Raji (cell line): ENCODE results near the gene SPAG9.

ENCODE experiments used
- POLR2A ChIP-seq: IDR thresholded peaks from 2 replicates; pipeline ENCODE4 v1.6.1; 2011; ENCODE audit warnings: low read depth, low read length, control low read depth; ENCODE audit not compliant: insufficient read depth

The SPAG9 gene

DNA sequence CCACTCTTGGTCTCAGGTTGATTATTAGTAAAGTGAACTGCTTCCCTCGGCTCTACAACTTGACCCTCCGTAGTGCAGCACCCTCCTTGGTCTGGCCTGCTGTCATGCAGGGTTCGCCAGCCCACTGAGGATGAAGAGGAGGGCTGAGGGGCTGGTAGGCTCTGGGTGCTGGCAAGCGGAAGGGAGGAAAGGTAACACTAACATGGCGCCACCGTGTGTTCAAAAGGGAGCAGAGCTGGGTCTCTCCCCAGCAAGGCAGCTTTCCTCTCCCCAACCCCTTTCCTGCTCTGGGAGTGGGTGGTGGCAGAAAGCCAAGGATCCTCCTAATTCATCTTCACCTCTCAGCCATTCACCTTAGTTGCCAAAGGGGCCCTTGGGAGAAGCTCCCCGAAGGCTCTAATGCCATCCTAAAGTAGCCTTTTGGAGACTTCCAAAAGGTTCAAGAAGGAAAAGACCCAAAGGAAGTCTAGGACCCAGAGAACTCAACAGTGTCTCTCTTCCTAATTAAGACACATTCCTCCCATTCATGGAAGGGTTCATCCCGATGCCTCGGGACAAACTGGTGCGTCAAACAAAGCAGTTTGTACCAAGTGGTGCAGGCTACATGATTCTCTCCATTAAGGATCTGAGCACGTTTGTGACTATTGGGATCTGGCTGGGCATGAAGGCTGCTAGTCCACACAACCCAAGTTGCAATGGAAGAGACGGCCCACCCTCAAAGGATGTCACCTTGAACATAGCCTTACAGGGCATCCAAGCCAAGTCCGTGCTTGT, 163.7 kb downstream of the SPAG9 start:
- TF ChIP-seq POLR2A, result no peak

GRCh38 chr17:50956409-50956749, 164.3 kb downstream of the SPAG9 start:
- TF ChIP-seq POLR2A, result no peak

DNA sequence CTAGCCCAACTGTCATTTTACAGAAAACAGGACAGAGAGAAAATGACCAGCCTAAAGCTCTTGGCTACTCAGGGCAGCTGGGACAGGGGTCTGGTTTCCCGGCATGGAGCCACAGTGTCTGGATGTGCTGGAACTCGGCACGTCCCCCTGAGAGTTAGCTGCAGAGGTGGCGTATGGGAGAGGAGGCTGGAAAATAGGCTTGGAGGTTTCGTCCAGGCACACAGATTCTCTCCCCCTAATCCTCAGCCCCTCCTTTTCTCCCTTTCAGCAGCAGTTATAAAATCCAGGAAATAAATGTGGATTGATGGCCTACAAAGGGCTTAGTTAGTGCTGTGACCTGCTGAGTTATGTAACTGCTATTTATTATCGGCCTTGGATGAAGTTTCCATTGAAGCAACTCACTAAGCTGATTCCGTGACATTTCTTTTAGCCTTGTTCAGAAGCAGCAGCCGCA, 165.0 kb downstream of the SPAG9 start:
- TF ChIP-seq POLR2A, result no peak

DNA sequence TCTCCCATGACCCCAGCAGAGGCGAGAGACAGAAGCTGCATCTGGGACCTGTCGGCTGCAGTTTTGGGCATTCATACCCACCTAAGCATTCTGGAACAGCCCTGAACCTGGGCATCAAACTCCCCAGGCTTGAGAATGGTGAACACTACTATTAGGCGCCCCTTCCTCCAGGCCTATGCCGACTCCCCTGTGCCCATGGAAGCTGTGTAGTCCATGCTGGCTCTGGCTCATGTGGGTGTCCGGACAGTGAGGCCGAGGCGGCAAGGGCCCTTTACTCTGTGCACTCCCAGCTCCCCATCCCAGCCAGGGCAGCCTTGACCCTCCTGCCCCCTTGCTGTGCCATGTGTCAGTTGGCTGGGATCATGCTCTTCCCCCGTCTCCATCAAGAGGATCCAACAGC, 165.5 kb downstream of the SPAG9 start:
- no peak for TF ChIP-seq POLR2A

DNA sequence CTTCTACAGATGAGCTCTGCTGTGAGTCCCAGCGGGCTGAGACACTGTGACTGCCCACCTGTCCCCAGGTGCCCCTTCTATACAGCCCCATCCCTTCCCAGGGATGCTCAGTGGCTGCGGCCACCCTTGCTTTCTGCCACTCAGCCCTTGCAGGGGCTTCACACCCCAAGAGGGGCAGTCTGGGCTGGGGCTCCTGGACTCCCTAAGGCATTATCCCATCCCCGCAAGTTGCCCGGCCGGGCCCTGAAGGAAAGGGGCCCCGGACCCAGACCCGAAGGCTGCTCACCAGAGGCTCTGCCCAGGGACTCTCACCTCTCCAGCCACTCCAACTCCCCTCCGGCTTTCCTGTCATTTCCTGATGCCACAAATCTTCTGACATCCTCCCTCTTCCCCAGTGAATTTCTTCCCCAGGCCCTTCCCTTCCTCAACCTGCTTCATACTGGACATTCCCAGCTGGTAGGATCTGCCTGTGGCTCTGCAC, 166.0 kb downstream of the SPAG9 start:
- TF ChIP-seq POLR2A, result no peak

GRCh38 chr17:50953831-50954601, 166.7 kb downstream of the SPAG9 start:
- TF ChIP-seq POLR2A, result no peak

DNA sequence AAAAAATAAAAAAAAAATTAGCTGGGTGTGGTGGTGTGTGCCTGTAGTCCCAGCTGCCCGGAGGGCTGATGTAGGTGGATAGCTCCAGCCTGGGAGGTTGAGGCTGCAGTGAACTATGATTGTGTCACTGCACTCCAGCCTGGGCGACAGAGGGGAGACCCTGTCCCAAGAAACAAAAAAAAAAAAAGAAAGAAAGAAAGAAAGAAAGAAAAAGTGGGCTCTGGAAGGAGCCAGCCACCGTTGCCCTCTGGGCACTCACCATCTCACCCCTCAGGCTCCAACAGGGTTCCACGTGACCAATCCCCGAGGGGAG, 167.2 kb downstream of the SPAG9 start:
- no peak for TF ChIP-seq POLR2A

- no peak for TF ChIP-seq POLR2A
Observed at GRCh38 chr17:50952889-50953288, 167.8 kb downstream of the SPAG9 start.

- no peak for TF ChIP-seq POLR2A
Observed at GRCh38 chr17:50952013-50952412, 168.7 kb downstream of the SPAG9 start.

- TF ChIP-seq POLR2A, result no peak
Observed at GRCh38 chr17:50949989-50950877, 170.4 kb downstream of the SPAG9 start.

GRCh38 chr17:50949128-50949988, 171.3 kb downstream of the SPAG9 start:
- TF ChIP-seq POLR2A, result no peak

- TF ChIP-seq POLR2A, result no peak
Observed at GRCh38 chr17:50948711-50949110, 172.0 kb downstream of the SPAG9 start.

DNA sequence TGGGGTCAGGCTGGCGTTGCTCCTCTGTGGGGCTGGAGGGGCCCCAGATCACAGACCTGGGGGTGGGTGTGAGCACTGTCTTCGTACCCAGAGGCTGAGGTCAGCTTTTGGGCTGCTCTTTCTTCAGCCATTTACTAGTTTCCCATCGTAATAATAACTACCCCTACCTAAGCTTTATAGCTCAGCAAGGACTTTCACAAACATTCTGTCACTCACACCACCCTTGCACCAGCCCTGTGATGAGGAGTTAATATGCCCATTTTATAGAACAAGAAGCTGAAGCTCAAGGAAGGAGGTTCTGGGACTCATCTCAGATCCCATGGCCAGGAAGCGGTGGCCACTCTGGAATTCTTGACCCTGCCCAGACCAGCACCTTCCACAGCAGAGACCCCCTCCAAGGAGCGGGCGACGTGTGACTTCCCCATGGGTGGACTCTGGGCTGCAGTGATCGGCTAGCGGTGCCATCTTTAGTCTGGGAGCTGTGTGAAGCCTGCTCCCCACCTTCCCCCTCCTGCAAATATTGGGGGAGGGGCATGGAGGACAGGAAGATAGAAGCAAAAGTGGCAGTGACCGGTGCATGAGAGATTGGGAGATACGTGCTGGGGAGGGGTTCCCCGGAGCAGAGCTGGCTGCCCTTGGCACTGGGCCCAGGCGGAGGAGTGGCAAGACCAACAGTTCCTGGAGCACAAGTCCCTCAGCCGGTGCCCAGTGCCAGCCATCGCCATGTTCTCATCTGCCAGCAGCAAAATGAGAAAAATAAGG, 172.7 kb downstream of the SPAG9 start:
- TF ChIP-seq POLR2A, result no peak
